SU-DHL-6 (cell line): ENCODE results near the gene DAGLB.
A peak's percentile ranks its signal among the peaks of the same experiment; 100 is the strongest.
"Not testable (repeated sequence)": the region's sequence is repeated elsewhere in the genome, so short reads cannot be mapped to it uniquely, and the experiment has no call there.

Experiments used
- H2AFZ ChIP-seq: fragments of 200-600 bp; sonication (generic); 2 replicates; pipeline ENCODE4 v1.6.1; 2014; ENCODE audit warnings: low read depth, mild to moderate bottlenecking, moderate library complexity, mixed read lengths, antibody characterized with exemption, low read length; ENCODE audit not compliant: severe bottlenecking
- H3F3A ChIP-seq: fragments of 200-600 bp; shearing (Covaris generic); 2 replicates; pipeline ENCODE4 v1.6.0; 2016; ENCODE audit warnings: antibody characterized with exemption, mild to moderate bottlenecking; ENCODE audit not compliant: insufficient read depth
- H3K27ac ChIP-seq: fragments of 200-600 bp; sonication (generic); 2 replicates; pipeline ENCODE4 v1.5.1; 2016; ENCODE audit warnings: low read depth, mild to moderate bottlenecking, low read length, moderate library complexity, mixed read lengths
- H3K27me3 ChIP-seq: fragments of 200-600 bp; sonication (generic), shearing (Covaris generic); 2 replicates; pipeline ENCODE4 v1.6.0; 2014; ENCODE audit warnings: mild to moderate bottlenecking, low read length
- H3K36me3 ChIP-seq: fragments of 200-600 bp; sonication (generic); 2 replicates; pipeline ENCODE4 v1.6.1; 2014; ENCODE audit warnings: mild to moderate bottlenecking, low read length, mixed read lengths
- H3K4me2 ChIP-seq: fragments of 300-600, 200-600 bp; shearing (Covaris generic), sonication (generic); 2 replicates; pipeline ENCODE4 v1.6.0; 2014; ENCODE audit warnings: low read length, low read depth, mild to moderate bottlenecking; ENCODE audit not compliant: poor library complexity, severe bottlenecking
- H3K4me3 ChIP-seq: fragments of 200-600 bp; sonication (generic); 2 replicates; pipeline ENCODE4 v1.5.1; 2014; ENCODE audit warnings: antibody characterized with exemption, low read length, mild to moderate bottlenecking, mixed read lengths; ENCODE audit not compliant: insufficient read depth, poor library complexity, severe bottlenecking
- H3K79me2 ChIP-seq: fragments of 200-600 bp; sonication (generic); 2 replicates; pipeline ENCODE4 v1.6.1; 2014; ENCODE audit warnings: mild to moderate bottlenecking, low read length, moderate library complexity; ENCODE audit not compliant: insufficient read depth
- H3K9ac ChIP-seq: fragments of 200-600 bp; sonication (generic); 2 replicates; pipeline ENCODE4 v1.7.0; 2014; ENCODE audit warnings: mild to moderate bottlenecking, low read length
- H3K9me2 ChIP-seq: fragments of 200-600 bp; sonication (generic); replicated peaks from 2 replicates; pipeline ENCODE4 v1.6.1; 2014; ENCODE audit warnings: low read length; ENCODE audit not compliant: insufficient read depth
- H3K9me3 ChIP-seq: fragments of 200-600 bp; sonication (generic); 2 replicates; pipeline ENCODE4 v1.6.1; 2014; ENCODE audit warnings: low read length, mixed read lengths; ENCODE audit not compliant: insufficient read depth
- H4K20me1 ChIP-seq: fragments of 200-600 bp; sonication (generic); 2 replicates; pipeline ENCODE4 v1.6.1; 2014; ENCODE audit warnings: low read depth, mild to moderate bottlenecking, antibody characterized with exemption, low read length, moderate library complexity, mixed read lengths
- EZH2phosphoT487 ChIP-seq: fragments of 200-600 bp; sonication (generic), shearing (Covaris generic); conservative IDR thresholded peaks from 2 replicates; pipeline ENCODE4 v1.6.1; 2018; ENCODE audit warnings: mild to moderate bottlenecking, antibody characterized with exemption, low read length, moderate library complexity, mixed read lengths
- TF ChIP-seq, protein P1 (sequence below): fragments of 200-600 bp; sonication (generic); IDR thresholded peaks from one replicate; pipeline ENCODE4 v1.5.1; 2017; ENCODE audit warnings: antibody characterized with exemption, mild to moderate bottlenecking, low read length, moderate library complexity; ENCODE audit not compliant: insufficient read depth, poor library complexity, severe bottlenecking

Gene DAGLB

GRCh38 chr7:6451224-6451705, 3.5 kb upstream of the DAGLB start:
- no peak overlapping the region for H2AFZ ChIP-seq
- H3K9me3 ChIP-seq: no peaks in the 10 kb centered on the region
- peaks cover 19% of the 10 kb centered on the region for H3K79me2 ChIP-seq
- no peak overlapping the region for H3K9ac ChIP-seq
- H3F3A ChIP-seq: 0 out of 2 replicates have a peak, but pooled peaks cover 3% of the 10 kb centered on the region
- H4K20me1 ChIP-seq: no peaks in the 10 kb centered on the region
- H3K4me2 ChIP-seq: no peak overlapping the region
- no peak overlapping the region for H3K4me3 ChIP-seq
- no peaks in the 10 kb centered on the region for H3K36me3 ChIP-seq
- H3K27ac ChIP-seq: no peak overlapping the region
- TF ChIP-seq, protein P1, sequence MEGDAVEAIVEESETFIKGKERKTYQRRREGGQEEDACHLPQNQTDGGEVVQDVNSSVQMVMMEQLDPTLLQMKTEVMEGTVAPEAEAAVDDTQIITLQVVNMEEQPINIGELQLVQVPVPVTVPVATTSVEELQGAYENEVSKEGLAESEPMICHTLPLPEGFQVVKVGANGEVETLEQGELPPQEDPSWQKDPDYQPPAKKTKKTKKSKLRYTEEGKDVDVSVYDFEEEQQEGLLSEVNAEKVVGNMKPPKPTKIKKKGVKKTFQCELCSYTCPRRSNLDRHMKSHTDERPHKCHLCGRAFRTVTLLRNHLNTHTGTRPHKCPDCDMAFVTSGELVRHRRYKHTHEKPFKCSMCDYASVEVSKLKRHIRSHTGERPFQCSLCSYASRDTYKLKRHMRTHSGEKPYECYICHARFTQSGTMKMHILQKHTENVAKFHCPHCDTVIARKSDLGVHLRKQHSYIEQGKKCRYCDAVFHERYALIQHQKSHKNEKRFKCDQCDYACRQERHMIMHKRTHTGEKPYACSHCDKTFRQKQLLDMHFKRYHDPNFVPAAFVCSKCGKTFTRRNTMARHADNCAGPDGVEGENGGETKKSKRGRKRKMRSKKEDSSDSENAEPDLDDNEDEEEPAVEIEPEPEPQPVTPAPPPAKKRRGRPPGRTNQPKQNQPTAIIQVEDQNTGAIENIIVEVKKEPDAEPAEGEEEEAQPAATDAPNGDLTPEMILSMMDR: no peak
- TF ChIP-seq EZH2phosphoT487: no peak
- no peaks in the 10 kb centered on the region for H3K9me2 ChIP-seq
- no peaks in the 10 kb centered on the region for H3K27me3 ChIP-seq

DNA sequence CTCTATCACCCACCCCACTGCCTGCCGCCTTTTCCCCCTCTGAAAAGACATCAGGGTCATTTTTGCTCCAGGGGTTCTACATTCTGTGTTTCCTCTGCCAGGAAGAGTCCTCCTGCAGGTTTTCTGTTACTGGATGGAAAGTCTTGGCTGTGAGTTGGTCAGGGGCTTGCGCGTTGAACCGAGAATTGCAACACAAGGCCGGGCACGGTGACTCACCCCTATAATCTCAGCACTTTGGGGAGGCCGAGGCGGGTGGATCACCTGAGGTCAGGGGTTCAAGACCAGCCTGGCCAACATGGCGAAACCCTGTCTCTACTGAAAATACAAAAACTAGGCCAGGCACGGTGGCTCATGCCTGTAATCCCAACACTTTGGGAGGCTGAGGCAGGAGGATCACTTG, 2.8 kb upstream of the DAGLB start:
- not testable (repeated sequence) for H3K4me2 ChIP-seq, H3K9me3 ChIP-seq, H3K36me3 ChIP-seq, H3F3A ChIP-seq, H3K4me3 ChIP-seq, H2AFZ ChIP-seq, H3K9me2 ChIP-seq, H3K27me3 ChIP-seq, H4K20me1 ChIP-seq, H3K27ac ChIP-seq, H3K9ac ChIP-seq
- peaks cover 25% of the 10 kb centered on the region for H3K79me2 ChIP-seq

GRCh38 chr7:6449884-6450283, 2.1 kb upstream of the DAGLB start:
- not testable (repeated sequence) for H4K20me1 ChIP-seq, H3F3A ChIP-seq, H3K27ac ChIP-seq, H3K9ac ChIP-seq, H3K4me3 ChIP-seq, H3K27me3 ChIP-seq, H3K4me2 ChIP-seq, H2AFZ ChIP-seq, H3K9me2 ChIP-seq, H3K36me3 ChIP-seq, H3K9me3 ChIP-seq
- H3K79me2 ChIP-seq: peaks cover 32% of the 10 kb centered on the region

- H3K4me2 ChIP-seq: peak overlapping the region; percentile 82
- TF ChIP-seq, protein P1: no peak
- TF ChIP-seq EZH2phosphoT487: no peak
- H3K27ac ChIP-seq: no peak overlapping the region
- H3K36me3 ChIP-seq: peaks cover 6% of the 10 kb centered on the region
- no peak overlapping the region for H3K4me3 ChIP-seq
- no peak overlapping the region for H2AFZ ChIP-seq
- peaks cover 39% of the 10 kb centered on the region for H3K79me2 ChIP-seq
- no peaks in the 10 kb centered on the region for H3K9me2 ChIP-seq
- no peaks in the 10 kb centered on the region for H3K9me3 ChIP-seq
- no peaks in the 10 kb centered on the region for H3K27me3 ChIP-seq
- H3K9ac ChIP-seq: 0 out of 2 replicates have a peak overlapping the region, but pooled peaks have one; percentile 91
- H3F3A ChIP-seq: no peaks in the 10 kb centered on the region
- no peaks in the 10 kb centered on the region for H4K20me1 ChIP-seq
These were observed 1.3 kb upstream of the DAGLB start for GRCh38 chr7:6448943-6449543.
